Tibial nerve (tissue), 4 donors: Measurements from ENCODE around the gene YIPF6.

ENCODE experiments used
- CTCF ChIP-seq, 5 experiments: fragments of 200-600 bp in 3 of 5; fragments of 450-650 bp in 2 of 5; sonication (generic) in 3 of 5; IDR thresholded peaks; one replicate each; pipeline ENCODE4 v1.5.1; 2016 to 2019; ENCODE audit warnings: antibody characterized with exemption in 5 of 5, mild to moderate bottlenecking in 3 of 5, moderate library complexity in 2 of 5
- EP300 ChIP-seq, 2 donors: sonication (generic); formaldehyde crosslinking; IDR thresholded peaks; one replicate each; pipeline ENCODE4 v1.6.1; 2017; ENCODE audit warnings: antibody characterized with exemption in 2 of 2, mild to moderate bottlenecking in 1 of 2
- POLR2A ChIP-seq, 2 donors: fragments of 450-650 bp; IDR thresholded peaks; one replicate each; pipeline ENCODE4 v1.6.1; 2017; ENCODE audit warnings: antibody characterized with exemption in 2 of 2, mild to moderate bottlenecking in 2 of 2, moderate library complexity in 2 of 2

- TF ChIP-seq EP300 (IDR thresholded peaks at IDR 0.05) (no peak), CTCF (IDR thresholded peaks at IDR 0.05) (no peak), POLR2A (IDR thresholded peaks at IDR 0.05) (no peak)
Measured at GRCh38 chrX:68536429-68536828, 37.6 kb downstream of the YIPF6 start.
